ENCODE measurements around the gene DNAJC1.

The DNAJC1 gene

DNA sequence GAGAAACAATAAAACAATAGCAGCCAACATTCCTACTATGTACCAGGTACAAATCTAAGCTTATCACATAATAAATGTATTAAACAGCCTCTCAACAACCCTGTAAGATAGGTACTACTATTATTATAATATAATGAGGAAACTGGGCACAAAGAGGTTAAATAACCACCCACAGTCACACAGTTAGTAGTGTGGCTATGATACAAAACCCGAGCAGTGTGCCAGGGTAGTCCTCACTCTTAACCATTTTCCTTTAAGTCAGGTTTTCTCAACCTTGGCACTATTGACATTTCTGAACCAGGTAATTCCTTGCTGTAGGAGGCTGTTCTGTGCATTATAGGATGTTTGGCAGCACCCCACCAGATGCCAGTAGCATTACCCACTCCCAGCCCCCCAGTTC is 48.8 kb downstream of the DNAJC1 start:
- no peak for DNase-seq

DNA sequence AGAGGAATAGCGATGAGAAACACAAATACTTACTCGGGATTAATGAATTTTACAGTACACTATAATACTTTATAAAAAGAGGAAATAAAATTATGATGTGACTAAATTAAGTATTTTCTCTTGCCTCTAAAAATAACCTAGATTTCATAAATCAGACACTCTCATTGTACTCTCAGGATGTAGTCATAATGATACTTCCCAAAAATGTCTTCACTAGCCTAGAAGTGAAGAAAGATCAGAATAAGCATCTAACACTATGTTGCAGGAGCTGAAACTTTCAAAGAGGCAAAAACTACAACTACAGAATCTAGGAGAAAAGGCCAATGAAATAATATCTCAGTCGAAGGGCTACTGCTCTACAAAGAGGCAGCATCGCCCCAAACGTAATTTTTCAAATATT is 49.4 kb downstream of the DNAJC1 start:
- no peak for DNase-seq

DNA sequence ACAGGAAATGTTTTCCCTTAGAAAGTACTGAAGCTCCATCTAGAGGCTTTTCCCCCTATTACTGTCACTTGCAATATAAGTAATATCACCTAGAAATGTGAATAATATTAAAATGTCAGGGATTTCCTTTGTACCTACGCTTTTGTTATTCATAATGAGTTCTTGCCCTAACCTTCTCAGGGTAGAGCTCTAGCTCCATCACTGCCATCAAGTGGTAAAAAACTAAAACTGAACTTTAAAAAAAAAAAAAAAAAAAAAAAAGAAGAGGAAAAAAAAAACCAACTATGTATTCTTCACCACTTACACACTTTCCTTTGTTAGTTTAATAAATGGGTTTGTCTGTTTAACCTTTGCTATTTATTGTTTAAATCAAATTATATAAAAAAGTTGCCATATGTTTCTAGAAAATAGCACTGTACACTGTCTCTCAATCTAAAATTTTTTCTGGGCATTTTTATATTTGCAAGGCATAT is 49.9 kb downstream of the DNAJC1 start:
- DNase-seq: no peak

DNA sequence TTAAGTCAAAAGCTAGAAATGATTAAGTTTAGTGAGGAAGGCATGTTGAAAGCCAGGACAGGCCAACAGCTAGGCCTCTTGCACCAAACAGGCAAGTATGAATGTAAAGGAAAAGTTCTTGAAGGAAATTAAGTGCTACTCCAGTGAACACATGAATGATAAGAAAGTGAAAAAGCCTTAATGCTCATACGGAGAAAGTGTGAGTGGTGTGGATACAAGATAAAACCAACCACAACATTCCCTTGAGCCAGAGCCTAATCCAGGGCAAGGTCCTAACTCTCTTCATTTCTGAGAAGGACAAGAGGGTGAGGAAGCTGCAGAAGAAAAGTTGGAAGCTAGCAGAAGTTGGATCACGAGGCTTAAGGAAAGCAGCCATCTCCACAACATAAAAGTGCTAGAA is 53.0 kb downstream of the DNAJC1 start:
- no peak for DNase-seq

DNA sequence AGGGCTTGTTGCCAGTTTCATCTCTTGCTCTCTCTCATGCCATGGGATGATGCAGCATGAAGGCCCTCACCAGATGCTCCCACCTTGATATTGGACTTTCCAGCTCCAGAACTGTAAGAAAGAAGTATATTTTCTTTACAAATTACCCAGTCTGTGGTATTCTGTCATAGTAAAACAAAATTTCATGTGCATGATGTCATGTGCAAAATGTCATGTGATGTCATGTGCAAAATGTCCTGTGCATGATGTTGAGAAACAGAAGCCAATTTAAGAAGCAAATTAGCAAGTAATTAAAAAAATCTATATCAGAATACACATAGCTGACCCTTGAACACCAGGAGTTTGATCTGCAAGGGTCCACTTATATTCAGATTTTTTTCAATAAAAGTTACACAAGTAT is 56.6 kb downstream of the DNAJC1 start:
- no peak for DNase-seq

DNA sequence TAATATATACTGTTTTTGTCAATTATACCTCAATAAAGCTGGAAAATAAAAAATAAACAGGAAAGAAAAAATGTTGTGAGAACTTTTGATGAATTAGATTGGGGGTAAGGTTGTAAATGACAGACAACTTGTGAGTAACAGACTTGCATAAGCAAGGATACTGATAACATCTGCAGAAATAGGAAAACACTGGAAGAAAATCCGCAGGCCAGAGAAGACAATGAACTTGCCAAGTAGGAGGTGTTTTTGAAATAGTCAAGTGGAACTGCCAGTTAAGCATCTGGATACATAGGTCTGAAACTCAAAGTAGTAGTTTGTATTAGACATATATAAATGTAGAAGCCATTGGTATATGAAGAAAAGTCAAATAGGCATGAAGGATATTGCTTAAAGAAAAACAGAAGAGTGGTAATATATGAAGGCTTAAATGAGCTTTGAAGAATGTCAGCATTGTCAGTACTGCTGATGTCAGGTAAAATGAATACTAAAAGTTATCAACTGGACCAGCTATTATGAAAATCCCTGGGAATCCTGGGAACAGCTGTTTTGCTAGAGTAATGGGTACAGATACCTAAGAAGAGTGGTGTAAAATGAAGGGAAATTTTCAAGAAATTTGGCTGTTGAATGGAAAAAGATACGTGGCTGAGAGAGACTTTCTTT is 58.7 kb downstream of the DNAJC1 start:
- DNase-seq: no peak

DNA sequence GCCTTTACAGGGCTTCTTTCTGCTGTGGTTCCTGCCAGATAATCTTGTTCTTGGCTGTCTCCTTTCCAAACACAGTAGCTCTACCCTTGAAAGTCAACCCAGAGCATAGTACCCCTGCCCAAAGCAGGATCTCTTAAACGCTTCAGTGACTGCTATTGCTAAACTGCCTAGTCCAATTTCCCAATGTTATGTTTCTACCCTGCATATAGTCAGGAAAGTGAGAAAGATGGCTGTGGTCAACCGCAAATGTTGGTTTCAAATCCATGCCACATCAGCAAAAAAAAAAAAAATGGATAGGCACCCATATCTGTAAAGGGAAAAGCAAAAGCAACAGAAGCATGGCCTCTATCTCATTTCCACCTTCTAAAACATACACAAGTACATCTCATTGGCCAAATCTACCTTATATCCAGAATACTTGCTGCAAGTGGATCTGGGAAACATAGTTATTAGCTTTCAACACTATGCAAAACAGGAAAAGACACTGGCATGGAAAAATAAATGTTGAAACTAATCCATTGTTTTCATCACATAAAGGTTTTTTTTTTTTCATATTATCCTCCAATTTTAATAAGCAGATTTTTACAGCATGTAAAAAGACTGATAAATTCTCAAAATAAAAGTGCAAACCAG is 59.8 kb downstream of the DNAJC1 start:
- no peak for DNase-seq

DNA sequence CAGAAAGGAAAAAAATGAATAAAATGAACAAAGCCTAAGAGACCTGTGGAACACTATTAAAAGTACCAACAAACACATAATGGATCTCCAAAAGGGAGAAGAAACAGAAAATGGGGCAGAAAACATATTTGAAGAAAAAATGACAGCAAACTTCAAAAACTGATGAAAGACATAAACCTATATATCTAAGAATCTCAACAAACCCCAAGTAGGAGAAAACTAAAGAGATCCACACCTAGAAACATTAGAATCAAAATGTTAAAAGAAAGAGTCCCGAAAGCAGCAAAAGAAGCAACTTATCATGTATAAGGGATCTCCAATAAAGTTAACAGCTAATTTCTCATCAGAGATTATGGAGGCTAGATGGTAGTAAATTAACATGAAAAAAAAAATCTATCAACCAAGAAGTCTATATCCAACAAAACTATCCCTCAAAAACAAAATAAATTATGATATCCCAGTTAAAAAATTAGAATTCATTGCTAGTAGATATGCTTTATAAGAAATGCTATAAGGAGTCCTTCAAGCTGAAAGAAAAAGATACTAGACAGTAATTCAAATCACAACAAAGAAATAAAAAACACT is 68.0 kb downstream of the DNAJC1 start:
- no peak for DNase-seq

DNA sequence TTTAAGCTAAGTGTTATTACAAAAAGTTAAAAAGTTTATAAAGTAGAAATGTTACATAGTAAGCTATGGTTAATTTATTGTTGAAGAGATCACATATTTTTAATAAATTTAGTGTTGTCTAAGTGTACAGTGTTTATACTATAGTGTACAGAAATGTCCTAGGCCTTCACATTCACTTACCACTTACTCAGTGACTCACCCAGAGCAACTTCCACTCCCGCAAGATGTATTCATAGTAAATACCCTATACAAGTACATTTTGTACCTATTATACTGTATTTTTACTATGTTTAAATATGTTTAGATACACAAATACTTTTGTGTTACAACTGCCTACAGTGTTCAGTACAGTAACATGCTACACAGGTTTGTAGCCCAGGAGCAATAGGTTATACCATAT is 69.2 kb downstream of the DNAJC1 start:
- DNase-seq: no peak

DNA sequence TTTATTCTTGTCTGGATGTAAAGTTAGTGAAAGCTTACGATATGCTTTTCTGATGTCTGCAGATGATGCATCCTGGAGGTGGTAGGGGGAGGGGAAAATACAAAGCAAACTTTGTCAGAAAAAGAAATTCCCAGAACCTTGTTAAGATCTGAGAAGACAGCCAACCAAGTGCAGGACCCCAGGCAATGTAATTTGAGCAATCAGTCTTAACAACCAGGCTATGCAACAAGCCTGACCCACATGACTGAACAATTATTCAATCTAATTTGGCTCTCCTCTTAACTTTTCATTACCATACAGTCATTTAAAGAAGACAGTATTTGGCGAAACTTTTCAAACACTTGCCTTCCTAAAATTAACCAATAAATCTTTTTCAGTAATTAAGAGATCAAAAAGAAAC is 74.5 kb downstream of the DNAJC1 start:
- DNase-seq: no peak

DNA sequence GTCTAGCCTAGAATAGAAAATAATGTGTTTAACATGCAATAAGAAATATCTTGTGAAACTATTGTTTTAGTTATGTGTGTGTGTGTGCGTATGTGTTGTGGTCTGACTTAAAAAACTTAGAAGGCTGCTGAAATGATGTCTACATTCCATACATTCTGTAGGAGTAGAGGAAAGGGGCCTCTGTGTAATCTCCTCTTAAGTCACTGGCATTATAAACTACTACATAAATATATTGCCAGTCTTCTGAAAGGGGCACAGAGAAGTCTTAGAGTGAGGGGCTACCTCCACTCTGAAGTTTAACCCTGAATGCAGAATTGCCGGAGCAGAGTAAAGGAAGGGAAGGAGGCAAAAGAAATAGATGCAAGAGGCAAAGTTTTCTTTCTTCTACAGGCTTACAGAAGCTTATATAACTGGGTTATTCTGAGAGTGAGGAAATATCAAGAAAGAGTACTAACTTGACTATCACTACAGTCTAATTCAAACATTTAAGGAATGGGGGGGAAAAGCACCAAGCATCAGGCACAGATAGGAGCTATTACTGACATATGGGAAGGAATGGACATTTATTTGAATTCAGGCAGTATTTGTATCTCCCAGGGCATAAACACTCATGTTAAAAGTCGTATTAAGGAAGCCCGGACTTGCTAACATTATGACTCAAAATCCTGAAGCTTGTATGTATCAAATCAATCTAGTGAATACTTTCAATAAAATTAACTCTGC is 75.7 kb downstream of the DNAJC1 start:
- DNase-seq: no peak

DNA sequence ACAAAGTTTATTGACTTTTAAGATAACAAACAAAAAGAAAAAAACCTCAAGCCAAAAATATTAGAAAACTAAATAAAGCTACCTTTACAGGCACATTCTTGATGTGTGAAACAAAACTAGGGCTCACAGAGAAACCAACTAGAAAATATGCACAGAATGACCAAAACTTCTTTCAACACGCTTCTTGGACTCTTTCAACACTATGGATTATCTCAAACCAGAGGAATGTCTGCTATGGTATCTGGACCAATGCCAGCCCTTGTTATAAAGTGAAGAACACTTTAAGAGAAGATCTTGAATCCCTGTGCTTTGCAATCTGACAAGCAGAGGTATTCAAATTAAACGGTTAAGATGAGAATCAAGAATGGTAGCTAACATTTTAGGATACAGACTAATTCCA is 76.6 kb downstream of the DNAJC1 start:
- no peak for DNase-seq

DNA sequence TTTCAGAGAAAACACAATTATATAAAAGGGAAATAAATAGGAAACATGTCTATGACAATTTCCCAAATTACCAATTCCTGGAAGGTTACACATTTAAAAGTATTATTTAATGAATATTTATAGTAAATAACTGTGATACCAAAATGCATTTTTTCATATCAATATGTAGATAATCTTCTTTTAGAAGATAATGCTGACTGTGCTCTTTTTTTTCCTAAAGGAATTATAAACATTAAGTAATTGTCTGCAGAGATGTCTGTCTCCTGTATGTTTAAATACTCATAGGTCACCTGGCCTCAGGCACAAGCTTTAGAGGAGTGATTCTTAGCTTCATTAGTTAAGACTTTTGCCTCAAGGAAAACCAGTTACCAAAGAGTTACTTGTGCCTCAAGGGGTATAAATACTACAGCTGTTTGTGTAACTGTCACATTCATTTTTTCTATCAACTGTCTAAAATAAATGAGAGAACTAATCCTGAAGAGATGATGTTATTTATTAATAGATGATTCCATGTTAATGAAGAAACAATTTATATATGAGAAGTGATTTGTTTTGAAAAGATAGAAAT is 77.1 kb downstream of the DNAJC1 start:
- no peak for DNase-seq

DNA sequence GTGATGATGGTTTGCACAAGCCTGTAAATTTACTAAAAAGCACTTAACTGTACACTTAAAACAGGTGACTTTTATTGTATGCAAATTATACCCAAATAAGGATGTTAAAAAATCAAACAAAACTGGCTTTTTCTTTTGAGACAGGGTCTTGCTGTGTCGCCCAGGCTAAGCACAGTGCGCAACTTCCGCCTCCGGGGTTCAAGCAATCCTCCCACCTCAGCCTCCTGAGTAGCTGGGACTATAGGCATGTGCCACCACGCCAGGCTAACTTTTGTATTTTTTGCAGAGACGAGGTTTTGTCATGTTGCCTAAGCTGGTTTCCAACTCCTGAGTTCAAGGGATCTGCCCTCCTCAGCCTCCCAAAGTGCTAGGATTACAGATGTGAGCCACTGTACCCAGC is 77.7 kb downstream of the DNAJC1 start:
- DNase-seq: no peak

DNA sequence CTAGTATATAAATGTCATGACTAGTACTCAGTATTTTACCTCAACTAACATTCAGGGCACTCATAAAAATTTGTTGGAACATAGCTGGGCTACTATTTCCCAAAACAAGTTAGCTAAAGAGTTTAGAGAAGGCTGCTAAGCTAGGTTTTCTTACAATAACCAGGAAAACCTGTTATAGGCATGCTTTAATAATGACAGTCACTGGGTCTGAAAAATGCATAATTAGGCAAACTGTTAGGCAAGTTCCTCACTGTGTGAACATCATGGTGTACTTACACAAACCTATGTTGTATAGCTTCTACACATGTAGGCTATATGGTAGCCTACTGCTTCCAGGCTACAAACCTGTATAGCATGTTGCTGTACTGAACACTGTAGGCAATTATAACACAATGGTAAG is 79.0 kb downstream of the DNAJC1 start:
- no peak for DNase-seq

DNA sequence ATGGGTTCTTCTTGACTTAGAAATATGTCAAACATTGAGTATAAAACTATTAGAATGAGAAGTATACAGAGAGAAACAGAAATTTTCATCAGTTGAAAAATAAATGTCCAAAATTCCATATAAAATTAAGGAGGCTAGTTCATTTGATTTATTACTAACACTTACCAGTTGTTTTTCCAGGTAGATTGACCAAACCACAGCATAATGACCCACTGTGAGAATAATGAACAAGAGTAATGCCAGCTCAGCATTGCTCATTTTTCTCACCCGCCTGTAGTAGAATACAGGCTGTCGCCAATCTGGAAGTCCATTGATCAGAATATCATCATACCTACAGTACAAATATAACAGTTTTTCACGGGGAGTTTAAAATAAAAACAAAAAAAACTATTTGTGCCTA is 82.9 kb downstream of the DNAJC1 start:
- DNase-seq: no peak

DNA sequence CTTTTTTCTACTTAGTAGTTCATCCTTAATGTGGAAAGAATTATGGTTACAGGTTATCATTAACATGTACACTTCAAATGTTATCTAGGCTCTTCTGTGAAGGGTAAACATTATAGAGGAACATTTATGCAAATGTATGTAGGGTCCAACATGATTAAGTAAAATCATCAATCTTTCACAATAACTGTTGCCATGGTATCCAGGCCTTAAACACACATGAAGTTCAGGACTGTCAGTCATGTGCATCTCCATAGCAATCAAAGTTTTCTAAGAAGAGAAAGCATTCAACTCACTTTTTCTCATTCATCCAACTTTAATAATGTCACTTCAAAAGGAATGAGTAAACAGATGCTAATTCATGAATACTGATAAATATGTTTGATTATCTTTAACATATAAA is 83.6 kb downstream of the DNAJC1 start:
- DNase-seq: no peak

DNA sequence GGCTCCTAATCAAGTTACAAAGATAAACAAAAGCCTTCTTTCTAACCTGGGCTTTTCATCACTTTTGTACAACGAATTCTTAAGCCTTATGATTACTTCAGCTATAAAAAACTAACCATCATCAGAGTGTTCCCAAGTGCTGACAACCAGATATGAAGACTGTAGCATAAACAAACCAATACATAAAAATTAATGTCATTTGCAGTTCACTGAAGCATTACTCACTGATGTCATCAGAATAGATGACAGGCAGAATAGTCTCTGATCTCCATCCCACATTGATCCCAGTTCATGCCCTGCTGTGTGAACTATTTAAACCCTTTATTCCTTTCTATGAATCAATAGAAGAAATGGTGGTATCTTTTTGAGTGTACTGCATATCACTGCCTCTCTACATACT is 84.4 kb downstream of the DNAJC1 start:
- DNase-seq: no peak

DNA sequence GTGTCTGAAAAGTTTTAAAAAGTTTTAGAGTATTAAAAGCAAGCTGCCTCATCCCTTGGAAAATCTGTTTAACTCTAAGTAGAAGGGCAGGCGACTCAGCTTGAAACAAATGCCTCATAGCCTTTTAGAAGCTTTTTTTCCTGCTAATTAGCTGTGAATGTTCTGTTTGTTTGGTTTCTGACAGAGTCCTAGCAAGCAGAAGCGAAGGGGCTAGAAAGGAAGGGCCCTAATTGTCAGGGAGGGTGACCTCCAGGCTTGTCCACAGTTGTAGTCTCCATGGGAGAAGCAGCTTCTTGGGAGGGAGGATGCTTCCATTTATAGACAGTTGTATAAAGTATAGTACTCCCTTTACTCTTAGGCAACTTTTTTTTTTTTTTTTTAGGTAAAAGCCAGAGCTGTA is 90.9 kb downstream of the DNAJC1 start:
- DNase-seq: no peak

DNA sequence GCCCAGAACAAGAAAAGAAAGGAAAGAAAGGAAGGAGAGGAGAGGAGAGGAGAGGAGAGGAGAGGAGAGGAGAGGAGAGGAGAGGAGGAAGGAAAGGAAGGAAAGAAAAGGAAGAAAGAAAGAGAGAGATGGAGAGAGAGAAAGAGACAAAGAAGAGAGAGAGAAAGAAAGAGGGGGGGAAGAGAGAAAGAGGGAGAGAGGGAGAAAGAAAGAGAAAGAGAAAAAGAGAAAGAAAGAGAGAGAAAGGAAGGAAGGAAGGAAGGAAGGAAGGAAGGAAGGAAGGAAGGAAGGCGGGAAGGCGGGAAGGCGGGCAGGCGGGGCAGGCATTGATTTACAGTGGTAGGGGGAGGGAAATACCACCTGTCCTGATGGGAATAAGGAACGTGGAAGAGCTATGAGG is 92.7 kb downstream of the DNAJC1 start:
- DNase-seq: no peak

DNA sequence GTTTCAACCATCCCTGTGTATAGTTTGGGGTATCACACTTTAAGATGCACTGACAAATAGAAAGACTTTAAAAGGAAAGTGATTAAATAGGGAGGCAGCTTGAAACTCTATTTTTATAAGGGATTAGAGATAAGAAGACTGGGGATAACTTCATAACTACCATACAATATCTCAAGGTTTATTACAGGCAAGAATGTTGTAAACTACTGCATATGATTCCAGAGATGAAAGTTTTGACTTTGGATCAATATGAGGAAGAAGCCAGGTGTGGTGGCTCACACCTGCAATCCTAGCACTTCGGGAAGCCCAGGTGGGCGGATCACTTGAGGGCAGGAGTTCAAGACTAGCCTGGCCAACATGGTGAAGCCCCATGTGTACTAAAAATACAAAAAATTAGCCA is 96.1 kb downstream of the DNAJC1 start:
- DNase-seq: no peak

DNA sequence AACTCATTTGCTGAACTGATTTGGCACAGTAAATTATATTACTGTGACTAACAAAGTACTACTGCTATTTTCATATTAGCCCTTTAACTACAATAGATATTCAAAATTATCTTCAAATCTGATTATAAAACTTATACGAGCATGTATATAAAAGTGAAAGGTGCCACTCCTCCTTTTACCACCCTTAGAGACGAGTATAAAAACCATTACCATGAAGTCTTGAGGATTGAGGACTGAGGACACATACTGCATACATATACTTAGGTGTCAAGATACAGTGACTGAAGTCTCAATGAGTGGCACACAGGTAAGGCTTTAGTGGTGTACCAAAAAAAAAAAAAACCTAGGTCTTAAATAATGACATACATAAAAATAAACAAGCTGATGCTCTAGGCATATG is 98.6 kb downstream of the DNAJC1 start:
- DNase-seq: no peak

DNA sequence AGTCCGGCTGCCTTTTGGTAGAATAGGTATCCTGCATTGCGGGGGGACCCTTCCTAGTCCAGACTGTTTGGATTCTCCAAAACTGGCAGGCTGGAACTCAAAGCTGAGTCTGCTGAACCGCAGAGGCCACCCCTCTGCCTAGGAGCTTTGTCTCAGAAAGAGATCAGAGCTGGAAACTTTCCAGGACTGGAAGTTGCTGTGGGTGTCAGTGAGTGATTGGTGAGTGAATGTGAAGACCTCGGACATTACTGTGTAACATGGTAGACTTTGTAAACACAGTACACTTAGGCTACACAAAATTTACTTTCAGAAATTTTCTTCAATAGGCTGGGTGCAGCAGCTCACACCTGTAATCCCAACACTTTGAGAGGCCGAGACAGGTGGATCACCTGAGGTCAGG is 103.8 kb downstream of the DNAJC1 start:
- no peak for DNase-seq

DNA sequence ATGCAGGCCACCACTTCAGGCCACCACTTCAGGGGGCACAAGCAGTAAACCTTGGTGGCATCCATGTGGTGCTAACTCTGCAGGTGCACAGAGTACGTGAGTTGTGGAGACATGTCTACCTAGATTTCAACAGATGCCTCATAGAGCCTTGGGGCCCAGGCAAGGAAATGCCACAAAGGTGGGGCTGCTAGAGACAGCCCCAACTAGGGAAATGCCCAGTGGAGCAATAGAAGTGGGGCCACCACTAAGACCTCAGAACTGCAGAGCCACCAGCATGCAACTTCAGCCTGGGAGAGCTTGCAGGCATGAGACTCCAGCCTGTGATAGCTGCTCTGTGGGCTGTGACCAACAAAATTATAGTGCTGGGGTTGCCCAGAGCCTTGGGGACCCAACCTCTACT is 107.6 kb downstream of the DNAJC1 start:
- DNase-seq: no peak
